Islet precursor cell (in vitro differentiated cells): ENCODE measurements around the gene CFAP119.

Source experiments
- DNase-seq: peaks from one replicate; pipeline ENCODE4 v3.0.0-alpha.2; 2018

Gene CFAP119

GRCh38 chr16:30760577-30761426 is 1.1 kb downstream of the CFAP119 start:
- no peak for DNase-seq

GRCh38 chr16:30760001-30760559 is 1.8 kb downstream of the CFAP119 start:
- DNase-seq = no peak

GRCh38 chr16:30758988-30759491 is 2.8 kb downstream of the CFAP119 start:
- peak; percentile 42 for DNase-seq

- DNase-seq = no peak
Measured at GRCh38 chr16:30757316-30757715, 4.5 kb downstream of the CFAP119 start.

- DNase-seq = no peak
Measured at GRCh38 chr16:30756781-30757100, 5.1 kb downstream of the CFAP119 start.

- no peak for DNase-seq
Measured at GRCh38 chr16:30755955-30756780, 5.7 kb downstream of the CFAP119 start.

GRCh38 chr16:30753596-30753995 is 8.3 kb downstream of the CFAP119 start:
- no peak for DNase-seq

GRCh38 chr16:30750876-30751465 is 10.9 kb downstream of the CFAP119 start:
- DNase-seq = no peak

GRCh38 chr16:30750201-30750600 is 11.7 kb downstream of the CFAP119 start:
- DNase-seq = no peak

- DNase-seq = peak; percentile 84
Measured at GRCh38 chr16:30748634-30749445, 13.0 kb downstream of the CFAP119 start.

- peak; percentile 100 for DNase-seq
Measured at GRCh38 chr16:30747799-30748633, 13.8 kb downstream of the CFAP119 start, which contains the start of gene PHKG2. Gene PHKG2, plus strand, starts transcription at chr16:30748425. Its CDS starts 396 bp downstream, at chr16:30748821.

GRCh38 chr16:30747331-30747730 is 14.5 kb downstream of the CFAP119 start:
- no peak for DNase-seq

- no peak for DNase-seq
Measured at GRCh38 chr16:30746638-30747175, 15.2 kb downstream of the CFAP119 start.

- no peak for DNase-seq
Measured at GRCh38 chr16:30745082-30745481, 16.8 kb downstream of the CFAP119 start.

- DNase-seq = no peak
Measured at GRCh38 chr16:30744183-30744582, 17.7 kb downstream of the CFAP119 start.

- no peak for DNase-seq
Measured at GRCh38 chr16:30743716-30744115, 18.1 kb downstream of the CFAP119 start.

GRCh38 chr16:30741461-30741914 is 20.4 kb downstream of the CFAP119 start:
- DNase-seq = peak; percentile 97

GRCh38 chr16:30740364-30741251 is 21.3 kb downstream of the CFAP119 start:
- DNase-seq = peak; percentile 97
